Brain pericyte (primary cell): Measurements from ENCODE around the gene SELENOH.
A peak's percentile ranks its signal among the peaks of the same experiment; 100 is the strongest.
"Not testable (repeated sequence)": the region's sequence is repeated elsewhere in the genome, so short reads cannot be mapped to it uniquely, and the experiment has no call there.

Experiments
- DNase-seq: peaks from one replicate; pipeline ENCODE4 v3.0.0-alpha.2; 2012; ENCODE audit warnings: low read depth, low spot score

Gene SELENOH, protein sequence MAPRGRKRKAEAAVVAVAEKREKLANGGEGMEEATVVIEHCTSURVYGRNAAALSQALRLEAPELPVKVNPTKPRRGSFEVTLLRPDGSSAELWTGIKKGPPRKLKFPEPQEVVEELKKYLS

DNA sequence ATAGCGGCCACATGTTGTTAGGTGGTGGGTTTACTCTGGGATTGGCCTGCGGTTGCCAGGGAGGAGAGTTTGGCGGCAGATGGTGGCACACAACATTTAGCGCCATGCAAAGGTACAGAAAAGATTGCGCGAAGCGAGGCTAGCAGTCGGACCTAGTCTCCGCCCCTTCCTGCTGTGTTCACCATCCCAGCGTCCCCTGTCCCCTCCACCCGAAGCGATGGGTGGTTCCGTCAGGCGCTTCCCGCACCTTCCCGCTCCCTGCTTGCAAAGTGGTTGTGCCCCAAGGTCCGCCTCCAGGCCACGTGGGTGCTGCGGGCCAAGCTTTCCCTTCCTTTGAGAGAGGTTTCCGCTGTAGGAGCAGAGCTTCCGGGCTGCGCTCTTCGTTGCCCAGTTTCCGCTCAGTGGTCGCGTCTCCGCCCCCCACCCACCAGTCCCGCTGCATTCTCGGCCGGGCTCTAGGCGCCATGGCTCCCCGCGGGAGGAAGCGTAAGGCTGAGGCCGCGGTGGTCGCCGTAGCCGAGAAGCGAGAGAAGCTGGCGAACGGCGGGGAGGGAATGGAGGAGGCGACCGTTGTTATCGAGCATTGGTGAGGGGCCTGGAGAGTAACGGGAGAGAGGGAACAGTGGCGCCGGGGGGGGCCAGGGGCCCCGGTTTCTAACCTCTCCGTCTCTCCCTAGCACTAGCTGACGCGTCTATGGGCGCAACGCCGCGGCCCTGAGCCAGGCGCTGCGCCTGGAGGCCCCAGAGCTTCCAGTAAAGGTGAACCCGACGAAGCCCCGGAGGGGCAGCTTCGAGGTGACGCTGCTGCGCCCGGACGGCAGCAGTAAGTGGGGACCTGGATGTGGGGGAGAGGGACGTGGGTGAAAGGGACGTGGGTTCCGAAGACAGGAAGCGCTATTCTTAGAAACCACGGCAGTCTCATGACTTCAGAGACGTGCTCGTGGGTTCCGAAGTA is at the start of gene SELENOH:
TSS of gene SELENOH (plus strand) at position 360 of the 955 bp plus-strand sequence. CDS start at position 465, 105 bp downstream.
- DNase-seq = peak; percentile 89

DNA sequence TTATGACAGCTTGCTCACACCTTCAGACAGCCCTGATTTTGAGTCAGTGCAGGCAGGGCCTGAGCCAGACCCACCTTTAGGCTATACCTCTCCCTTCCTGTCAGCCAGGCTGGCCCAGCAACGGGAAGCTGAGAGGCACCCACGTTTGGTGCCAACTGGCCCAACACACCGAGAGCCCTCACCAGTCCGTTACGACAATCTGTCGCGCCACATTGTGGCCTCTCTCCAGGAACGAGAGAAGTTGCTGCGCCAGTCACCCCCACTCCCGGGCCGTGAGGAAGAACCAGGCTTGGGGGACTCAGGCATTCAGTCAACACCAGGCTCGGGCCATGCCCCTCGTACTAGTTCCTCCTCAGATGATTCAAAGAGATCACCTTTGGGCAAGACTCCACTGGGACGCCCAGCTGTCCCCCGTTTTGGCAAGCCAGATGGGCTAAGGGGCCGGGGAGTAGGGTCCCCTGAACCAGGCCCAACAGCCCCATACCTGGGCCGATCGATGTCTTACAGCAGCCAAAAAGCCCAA is 42.4 kb upstream of the SELENOH start:
- no peak for DNase-seq

DNA sequence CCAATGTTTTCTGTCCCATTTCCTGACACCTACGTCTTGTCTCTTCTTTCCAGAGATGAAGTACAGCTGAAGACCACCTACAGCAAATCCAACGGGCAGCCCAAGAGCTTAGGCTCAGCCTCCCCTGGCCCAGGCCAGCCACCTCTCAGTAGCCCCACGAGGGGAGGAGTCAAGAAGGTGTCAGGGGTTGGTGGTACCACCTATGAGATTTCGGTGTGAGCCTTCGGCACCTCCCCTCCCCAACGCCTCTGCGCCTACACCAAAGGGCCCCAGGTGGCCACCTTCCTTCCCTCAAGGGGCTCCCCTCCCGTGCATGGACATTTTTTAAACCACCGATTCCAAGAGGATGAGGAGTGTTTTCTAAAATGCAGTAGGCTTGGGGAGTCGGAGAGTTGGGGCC is 41.5 kb upstream of the SELENOH start:
- DNase-seq = no peak

DNA sequence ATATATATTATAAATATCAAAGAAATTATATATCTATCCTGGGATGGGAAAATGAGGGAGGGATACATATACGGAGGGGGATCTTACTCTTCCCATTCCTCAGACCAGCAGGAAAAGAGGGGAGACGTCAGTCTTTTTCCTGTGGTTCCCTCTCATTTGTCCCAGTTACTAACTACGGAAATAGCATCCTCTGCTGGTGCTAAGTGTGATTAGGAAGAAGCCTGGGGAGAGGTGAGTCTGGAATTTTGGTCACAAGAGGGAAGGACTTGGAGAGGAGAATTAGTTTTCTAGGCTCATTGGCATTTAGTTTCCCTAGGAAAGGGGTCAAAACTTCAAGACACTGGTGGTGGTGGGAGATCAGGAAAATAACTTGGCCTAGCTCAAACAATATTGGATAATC is 40.9 kb upstream of the SELENOH start:
- no peak for DNase-seq

DNA sequence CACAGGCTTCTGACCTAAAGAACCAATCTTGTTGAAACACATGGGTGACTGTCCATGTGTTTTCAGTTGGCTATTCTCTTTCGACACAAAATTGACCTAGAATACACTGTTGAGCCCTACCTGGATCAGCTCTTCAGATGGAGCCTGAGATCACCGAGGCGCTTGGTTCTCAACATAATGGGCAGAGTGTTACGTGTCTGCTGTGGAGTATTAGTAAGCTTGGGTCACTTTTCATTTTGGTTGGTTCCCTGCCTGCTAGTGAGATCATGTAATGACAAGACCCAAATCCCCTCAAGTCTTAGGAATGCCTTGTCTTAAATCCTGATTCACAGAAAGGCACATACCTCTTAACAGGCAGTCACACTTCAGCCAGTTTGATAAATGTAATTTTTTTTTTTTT is 38.0 kb upstream of the SELENOH start:
- DNase-seq = no peak

DNA sequence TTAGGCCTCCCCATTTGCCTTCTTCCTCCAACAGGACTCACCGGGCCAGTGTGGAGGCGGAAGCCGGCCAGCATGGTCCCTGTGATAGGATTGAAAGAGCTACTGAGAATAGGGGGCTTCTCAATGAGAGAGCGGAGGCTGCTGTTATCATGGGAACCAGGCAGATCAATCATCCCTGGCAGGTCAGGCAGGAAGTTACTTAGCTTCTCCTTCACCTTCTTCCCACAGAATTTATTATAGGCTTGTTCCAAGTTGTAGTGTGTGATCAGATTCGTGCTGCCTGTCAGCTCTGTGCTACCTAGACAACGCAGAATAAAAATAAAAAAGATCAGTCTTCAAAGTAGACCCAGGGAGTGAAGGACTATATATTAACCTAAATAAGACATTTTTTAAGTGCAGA is 36.4 kb upstream of the SELENOH start:
- no peak for DNase-seq

DNA sequence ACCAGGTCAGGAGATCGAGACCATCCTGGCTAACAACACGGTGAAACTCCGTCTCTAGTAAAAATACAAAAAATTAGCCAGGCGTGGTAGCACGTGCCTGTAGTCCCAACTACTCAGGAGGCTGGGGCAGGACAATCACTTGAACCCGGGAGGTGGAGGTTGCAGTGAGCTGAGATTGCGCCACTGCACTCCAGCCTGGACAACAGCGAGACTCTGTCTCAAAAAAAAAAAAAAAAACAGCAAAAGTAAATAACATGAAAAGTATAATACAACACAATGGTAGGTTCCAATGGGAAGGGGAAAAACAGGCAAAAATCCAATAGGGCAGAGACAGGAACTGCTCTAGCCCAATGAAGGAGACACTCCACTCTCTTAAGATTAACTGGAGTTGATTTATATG is 35.9 kb upstream of the SELENOH start:
- not testable (repeated sequence) for DNase-seq

DNA sequence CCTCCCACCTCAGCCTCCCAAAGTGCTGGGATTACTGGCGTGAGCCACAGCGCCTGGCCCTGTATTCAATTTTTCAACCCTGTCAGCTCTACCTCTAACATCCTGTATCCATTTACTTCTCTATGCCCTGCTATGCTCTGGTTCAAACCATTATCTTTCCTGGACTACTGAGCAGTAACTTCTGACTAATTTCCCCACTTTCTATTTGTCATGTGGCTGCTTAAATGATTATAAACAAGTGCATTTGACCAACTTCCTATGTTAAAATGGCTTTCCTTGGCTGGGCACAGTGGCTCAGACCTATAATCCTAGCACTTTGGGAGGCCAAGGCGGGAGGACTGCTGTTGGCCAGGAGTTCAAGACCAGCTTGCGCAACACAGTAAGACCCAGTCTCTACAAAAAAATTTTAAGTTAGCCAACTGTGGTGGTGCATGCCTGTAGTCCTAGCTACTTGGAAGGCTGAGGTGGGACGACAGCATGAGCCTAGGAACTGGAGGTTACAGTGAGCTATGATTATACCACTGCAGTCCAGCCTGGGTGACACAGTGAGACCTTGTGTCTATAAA is 31.4 kb upstream of the SELENOH start:
- DNase-seq = no peak

DNA sequence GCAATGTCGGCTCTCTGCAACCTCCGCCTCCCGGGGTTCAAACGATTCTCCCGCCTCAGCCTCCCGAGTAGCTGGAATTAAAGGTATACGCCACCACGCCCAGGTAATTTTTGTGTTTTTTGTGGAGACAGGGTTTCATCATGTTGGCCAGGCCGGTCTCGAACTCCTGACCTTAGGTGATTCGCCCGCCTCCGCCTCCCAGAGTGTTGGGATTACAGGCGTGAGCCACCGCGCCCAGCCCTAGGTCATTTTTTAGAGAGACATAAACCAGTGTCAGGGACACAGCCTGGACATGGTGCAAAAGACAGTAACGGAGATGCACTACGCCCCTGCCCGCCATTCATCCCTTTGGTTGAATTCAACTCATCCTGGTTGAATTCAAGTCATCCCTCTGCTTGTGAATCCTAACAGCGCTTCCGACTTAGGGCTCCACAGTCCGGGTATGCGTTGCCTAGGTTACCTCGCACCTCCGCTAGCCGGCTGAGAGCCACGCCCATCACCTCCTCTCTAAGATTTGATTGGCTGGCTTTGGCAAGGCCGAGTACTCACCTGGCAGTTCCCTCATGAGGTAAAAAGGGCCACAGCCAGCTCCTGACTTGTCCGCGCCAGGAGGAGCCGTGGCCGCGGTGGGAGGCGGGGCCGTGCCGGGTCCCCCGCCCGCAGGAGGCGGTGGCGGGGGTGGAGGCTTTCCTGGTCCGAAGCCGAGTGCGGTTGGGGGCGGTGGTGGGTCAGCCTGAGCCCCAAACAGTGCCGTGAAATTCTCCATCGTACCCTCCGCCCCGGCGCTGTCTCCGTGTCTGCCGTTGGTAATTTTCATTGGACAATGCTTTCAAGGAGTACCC is 29.7 kb upstream of the SELENOH start, which contains the start of gene MED19:
TSS of gene MED19 (minus strand) at position 802 of the 842 bp plus-strand sequence. CDS start at position 766, 36 bp downstream.
- no peak for DNase-seq

DNA sequence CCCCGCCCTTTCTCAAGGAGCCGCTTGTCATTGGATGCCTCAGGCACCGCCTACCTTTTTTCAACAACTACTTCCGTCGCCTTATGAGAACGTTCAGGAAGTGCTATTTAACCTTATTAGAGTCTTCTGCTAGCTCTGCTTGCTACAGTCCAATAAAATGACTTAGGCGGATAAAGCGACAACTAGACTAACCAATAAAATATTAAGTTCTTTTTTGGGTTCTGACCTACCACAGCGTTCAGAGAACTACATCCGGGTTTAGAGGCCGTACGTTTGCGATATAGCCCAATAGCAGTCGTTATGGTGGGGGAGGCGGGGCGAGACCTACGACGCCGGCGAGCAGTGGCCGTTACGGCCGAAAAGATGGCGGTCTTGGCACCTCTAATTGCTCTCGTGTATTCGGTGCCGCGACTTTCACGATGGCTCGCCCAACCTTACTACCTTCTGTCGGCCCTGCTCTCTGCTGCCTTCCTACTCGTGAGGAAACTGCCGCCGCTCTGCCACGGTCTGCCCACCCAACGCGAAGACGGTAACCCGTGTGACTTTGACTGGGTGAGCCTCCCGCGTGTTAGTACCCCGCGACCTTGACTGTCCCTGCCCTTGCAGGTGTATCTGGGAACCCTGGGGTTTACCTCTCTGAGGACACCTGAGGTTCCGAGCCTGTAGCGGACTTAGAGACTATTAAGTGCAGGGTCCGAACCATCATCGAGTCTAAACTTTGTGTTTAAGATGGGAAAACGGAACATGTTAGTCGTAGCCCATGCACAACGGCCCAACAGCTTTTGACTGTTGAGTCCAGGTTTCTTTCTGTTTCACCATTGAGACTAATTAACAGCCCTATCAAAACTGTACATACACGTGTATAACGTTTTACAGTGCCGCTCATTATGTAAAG is 28.8 kb upstream of the SELENOH start, which contains the start of gene TMX2:
TSS of gene TMX2 (plus strand) at position 338 of the 895 bp plus-strand sequence. CDS start at position 364, 26 bp downstream.
- DNase-seq = peak; percentile 97

DNA sequence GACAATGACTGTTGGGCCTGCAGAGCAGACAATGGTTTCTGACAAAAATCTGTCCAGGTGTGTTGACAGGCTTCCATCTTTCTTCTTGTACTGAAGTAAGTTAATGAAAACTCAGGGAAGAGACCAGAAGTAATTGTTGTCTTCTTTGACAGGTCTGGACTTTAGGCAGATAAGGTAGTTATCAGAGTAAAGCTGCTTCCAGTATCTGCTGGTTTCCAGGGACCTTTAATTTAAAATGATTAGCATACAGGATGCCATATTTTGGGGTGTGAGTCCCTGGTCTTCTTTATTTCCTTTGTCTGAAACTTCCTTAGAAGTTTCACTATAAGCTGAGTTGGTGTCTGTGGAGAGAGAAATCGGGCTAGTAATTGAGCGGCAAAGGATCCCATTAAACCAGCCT is 27.5 kb upstream of the SELENOH start:
- DNase-seq = no peak

DNA sequence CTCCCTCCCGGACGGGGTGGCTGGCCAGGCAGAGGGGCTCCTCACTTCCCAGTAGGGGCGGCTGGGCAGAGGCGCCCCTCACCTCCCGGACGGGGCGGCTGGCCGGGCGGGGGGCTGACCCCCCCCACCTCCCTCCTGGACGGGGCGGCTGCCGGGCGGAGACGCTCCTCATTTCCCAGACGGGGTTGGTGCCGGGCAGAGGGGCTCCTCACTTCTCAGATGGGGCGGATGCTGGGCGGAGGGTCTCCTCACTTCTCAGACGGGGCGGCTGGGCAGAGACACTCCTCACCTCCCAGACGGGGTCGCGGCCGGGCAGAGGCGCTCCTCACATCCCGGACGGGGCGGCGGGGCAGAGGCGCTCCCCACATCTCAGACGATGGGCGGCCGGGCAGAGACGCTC is 24.6 kb upstream of the SELENOH start:
- not testable (repeated sequence) for DNase-seq

DNA sequence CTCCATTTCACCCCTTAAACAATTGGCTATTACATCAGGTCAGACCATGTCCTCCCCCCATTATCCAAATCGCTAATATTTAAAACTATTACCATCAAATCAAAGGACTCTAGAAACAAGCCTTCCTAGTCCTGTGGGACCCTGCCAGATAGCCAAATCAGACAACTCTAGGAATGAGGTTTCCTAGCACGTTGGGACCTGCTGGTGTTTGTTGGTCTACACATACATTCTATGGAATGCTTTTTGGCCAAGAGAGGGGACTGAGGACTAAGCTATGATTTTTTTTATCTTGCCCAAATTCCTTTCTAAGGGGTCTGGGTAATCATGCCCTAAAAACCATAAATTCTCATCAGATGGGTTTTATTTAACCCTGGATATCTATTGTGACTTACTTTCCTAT is 14.1 kb upstream of the SELENOH start:
- no peak for DNase-seq

DNA sequence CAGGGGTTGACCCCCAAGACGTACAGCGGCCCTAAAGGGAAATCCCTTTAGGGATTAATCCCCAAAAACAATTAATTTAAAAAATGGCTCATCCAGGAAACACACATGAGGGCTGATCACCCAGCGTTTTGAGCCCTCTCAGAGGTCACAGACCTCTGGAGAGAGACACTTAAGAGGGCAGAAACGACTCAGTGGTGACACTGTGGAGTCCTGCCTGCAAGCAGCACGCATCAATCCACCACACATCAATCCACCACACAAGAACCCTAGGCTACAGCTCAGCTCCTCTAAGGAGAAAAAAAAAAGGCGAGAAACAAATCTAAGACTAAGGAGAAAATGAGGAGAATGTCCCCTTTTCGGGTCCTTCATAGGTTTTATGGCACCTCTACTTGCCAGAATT is 12.5 kb upstream of the SELENOH start:
- DNase-seq = no peak

DNA sequence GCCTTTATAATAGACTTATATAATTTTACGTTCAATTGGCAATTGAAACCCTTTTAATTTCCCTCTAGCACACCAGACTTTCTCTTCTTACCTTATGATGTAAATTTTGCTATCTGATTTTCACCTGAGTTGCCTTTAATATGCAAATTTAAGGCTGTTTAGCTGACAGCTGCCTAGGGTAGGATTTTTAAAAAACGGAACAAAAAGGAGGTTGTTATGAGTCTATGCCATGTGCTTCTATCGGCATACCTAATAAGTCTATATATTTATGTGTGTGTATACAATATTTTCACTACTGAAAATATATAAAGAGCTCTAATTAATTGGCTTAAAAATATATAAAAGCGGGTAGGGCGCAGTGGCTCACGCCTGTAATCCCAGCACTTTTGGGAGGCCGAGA is 11.8 kb upstream of the SELENOH start:
- DNase-seq = no peak

DNA sequence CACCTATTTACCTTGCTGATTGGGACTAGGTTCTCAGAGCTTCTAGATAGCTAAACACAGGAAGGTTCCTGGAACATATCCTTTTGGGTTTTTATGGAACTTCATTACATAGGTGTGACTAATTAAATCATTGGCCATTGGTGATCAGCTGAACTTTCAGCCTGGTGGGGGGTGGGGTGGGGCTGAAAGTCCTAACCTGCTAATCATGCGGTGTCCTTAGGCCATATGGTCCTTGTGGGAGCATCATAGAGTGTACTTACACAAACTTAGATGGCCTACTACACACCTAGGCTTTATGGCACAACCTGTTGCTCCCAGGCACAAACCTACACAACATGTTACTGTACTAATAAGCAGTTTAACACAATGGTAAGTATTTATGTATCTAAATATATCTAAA is 8.6 kb upstream of the SELENOH start:
- DNase-seq = no peak

DNA sequence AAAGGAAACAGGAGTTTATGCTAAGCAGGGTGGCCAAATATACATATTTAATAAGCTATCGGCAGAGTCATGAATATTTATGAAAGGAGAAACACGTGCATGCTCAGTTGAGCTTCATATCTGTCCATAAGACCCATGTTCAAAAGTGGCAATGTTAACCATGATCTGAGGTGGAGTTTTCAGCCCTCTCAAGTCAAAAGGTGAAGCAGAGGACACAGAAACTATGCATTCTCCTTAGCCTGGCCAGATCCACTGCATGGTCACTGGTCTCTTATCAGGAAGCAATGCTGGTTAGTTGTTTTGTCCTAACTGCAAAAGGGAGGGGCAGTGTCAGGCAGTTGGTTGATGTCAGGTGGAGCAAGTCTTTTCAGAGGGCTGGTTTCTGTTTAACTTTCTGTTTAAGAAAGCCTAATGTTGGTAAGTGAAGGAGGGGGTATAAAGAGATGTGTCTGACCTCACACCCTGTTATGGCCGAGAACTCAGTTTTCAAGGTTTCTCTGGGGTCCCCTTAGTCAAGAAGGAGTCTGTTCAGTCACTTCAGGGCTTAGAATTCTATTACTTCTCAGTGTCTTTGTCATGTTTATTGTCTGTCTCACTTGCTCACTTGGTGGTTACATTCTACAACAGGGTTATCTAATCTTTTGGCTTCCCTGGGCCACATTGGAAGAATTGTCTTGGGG is 5.5 kb upstream of the SELENOH start:
- no peak for DNase-seq

DNA sequence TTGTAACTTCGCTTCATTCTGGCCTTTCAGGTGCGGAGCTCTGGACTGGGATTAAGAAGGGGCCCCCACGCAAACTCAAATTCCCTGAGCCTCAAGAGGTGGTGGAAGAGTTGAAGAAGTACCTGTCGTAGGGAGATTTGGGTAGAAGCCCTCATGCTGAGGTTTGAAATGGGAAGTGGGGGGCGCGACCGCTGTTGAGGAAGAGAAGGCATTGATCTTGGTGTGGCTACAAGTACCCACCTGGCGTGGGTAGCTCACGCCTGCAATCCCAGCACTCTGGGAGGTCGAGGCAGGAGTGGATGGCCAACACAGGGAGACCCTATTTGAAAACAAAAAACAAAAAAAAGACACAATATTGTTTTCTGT is 779 bp downstream of the SELENOH start:
- no peak for DNase-seq

DNA sequence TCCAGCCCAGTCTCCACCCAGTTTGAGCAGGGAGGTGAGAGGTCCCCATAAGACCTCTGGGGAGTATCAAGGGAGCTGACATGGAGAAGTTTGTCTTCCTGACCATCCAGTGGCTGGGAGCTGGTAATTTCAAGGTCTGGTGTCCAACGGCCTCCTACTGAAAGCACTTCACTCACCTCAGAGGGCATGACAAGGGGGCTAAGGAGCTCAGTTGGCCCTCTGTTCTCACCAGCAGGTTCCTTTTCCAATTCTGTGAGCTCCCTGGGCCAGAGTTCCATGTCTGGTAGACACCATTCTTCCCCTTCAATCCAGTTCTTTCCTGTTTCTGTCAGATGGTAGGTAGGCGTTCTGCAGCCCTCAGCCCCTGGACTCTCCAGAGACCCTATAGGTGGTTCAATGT is 3.1 kb downstream of the SELENOH start:
- no peak for DNase-seq

DNA sequence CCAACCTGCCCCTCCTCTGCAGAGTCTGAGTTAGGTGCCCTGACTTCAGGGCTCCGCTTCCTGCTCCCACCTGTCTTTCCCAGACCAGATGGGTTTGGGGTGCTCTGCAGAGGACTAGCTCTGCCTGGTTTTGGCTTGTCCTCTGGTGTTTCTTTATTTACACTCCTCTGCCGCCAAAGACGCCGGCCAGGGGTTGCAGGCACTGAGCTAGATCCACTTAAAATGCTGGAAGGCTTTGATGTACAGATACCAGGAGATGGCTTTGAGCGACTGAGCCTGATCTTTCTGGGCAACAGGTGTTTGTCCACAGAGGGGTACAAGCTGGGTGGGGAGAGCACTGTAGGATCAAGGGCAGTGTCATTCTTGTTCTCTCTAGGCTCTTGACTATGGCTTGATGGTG is 3.9 kb downstream of the SELENOH start:
- DNase-seq = no peak
